Karpas-422 (cell line): ENCODE data around the gene PRR14L. TPM values are rescaled to one million over a fixed set of nuclear protein-coding genes. Genes with fewer than 3 reads are reported as not detected.
"Not testable (repeated sequence)": the region's sequence is repeated elsewhere in the genome, so short reads cannot be mapped to it uniquely, and the experiment has no call there.

Experiments used
- DNase-seq: peaks from one replicate; pipeline ENCODE4 v3.0.0-alpha.2; 2015
- H2AFZ ChIP-seq: fragments of 200-600 bp; sonication (generic); 2 replicates; pipeline ENCODE4 v1.6.1; 2014; ENCODE audit warnings: antibody characterized with exemption, low read length, mixed read lengths
- H3K27ac ChIP-seq: fragments of 200-600 bp; sonication (generic); 2 replicates; pipeline ENCODE4 v1.5.1; 2014; ENCODE audit warnings: mild to moderate bottlenecking, low read length, moderate library complexity
- H3K27me3 ChIP-seq: fragments of 200-600 bp; sonication (generic); 2 replicates; pipeline ENCODE4 v1.6.1; 2014; ENCODE audit warnings: low read length, mixed read lengths
- H3K36me3 ChIP-seq: fragments of 200-600 bp; sonication (generic); 2 replicates; pipeline ENCODE4 v1.6.1; 2014; ENCODE audit warnings: low read length, mixed read lengths; ENCODE audit not compliant: insufficient read depth
- H3K4me1 ChIP-seq: fragments of 200-600 bp; sonication (generic); 2 replicates; pipeline ENCODE4 v1.6.1; 2014; ENCODE audit warnings: mild to moderate bottlenecking, low read length, mixed read lengths
- H3K4me2 ChIP-seq: fragments of 200-600 bp; sonication (generic); 2 replicates; pipeline ENCODE4 v1.6.1; 2014; ENCODE audit warnings: low read length, low read depth, mild to moderate bottlenecking; ENCODE audit not compliant: poor library complexity, severe bottlenecking
- H3K4me3 ChIP-seq: fragments of 200-600 bp; sonication (generic); 2 replicates; pipeline ENCODE4 v1.5.1; 2014; ENCODE audit warnings: mild to moderate bottlenecking, antibody characterized with exemption, low read length, mixed read lengths
- H3K79me2 ChIP-seq: fragments of 200-600 bp; sonication (generic); 2 replicates; pipeline ENCODE4 v1.6.1; 2014; ENCODE audit warnings: mild to moderate bottlenecking, low read length, mixed read lengths
- H3K9ac ChIP-seq: fragments of 200-600 bp; sonication (generic); 2 replicates; pipeline ENCODE4 v1.6.0; 2014; ENCODE audit warnings: low read length
- H3K9me2 ChIP-seq: fragments of 200-600 bp; sonication (generic), shearing (Covaris generic); replicated peaks from 2 replicates; pipeline ENCODE4 v1.6.0; 2014; ENCODE audit warnings: mild to moderate bottlenecking, low read length, moderate library complexity; ENCODE audit not compliant: insufficient read depth
- H3K9me3 ChIP-seq: fragments of 300-700, 200-600 bp; sonication (generic); 2 replicates; pipeline ENCODE4 v1.6.1; 2014; ENCODE audit warnings: low read length, mixed read lengths
- H4K20me1 ChIP-seq: fragments of 200-600 bp; sonication (generic); 2 replicates; pipeline ENCODE4 v1.6.1; 2014; ENCODE audit warnings: mild to moderate bottlenecking, antibody characterized with exemption, low read length, low read depth; ENCODE audit not compliant: insufficient read depth
- total RNA-seq: library from RNA; depleted of rRNA; stranded (reverse); fragments of >200 nt; shearing (Covaris generic); gene quantifications from 2 replicates; pipeline ENCODE4 v1.2.3, GENCODE V29; 2014; ENCODE audit warnings: low replicate concordance

PRR14L gene
- total RNA-seq, 1 experiment from 2014 or later = 26.0 TPM

DNA sequence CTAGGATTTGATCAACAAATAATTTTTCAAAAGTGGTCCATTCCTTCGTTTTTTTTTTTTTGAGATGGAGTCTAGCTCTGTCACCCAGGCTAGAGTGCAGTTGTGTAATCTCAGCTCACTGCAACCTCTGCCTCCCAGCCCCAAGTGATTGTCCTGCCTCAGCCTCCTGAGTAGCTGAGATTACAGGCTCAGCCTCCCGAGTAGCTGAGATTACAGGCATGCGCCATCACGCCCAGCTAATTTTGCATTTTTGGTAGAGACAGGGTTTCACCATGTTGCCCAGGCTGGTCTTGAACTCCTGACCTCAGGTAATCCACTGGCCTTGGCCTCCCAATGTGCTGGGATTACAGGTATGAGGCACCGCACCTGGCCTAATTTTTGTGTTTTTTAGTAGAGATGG, 8.9 kb upstream of the PRR14L start:
- Histone ChIP-seq H3K4me1 (peaks cover 23% of the 10 kb centered on the region), H3K79me2 (peaks cover 37% of the 10 kb centered on the region), H3K36me3 (peaks cover 23% of the 10 kb centered on the region)
- not testable (repeated sequence) for H3K9ac ChIP-seq, H3K9me2 ChIP-seq, H3K9me3 ChIP-seq, H2AFZ ChIP-seq, H3K27ac ChIP-seq, H4K20me1 ChIP-seq, H3K4me2 ChIP-seq, H3K4me3 ChIP-seq, DNase-seq, H3K27me3 ChIP-seq

DNA sequence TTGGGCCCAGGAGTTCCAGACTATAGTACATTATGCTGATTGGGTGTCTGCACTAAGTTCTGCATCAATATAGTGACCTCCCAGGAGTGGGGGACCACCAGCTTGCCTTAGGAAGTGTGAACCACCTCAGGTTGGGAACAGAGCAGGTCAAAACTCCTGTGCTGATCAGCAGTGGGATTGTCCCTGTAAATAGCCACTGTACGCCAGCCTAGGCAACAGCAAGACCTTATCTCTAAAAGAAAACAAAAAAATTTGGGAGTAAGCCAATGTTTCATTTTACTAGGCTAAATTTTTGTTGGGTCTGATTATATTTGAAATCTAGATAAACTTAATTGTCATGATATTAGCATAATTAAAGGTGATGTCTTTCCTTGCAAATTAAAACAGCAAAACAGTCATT, 7.3 kb upstream of the PRR14L start:
- H3K4me1 ChIP-seq = peaks cover 31% of the 10 kb centered on the region
- no peaks in the 10 kb centered on the region for H3K27me3 ChIP-seq
- DNase-seq = no peak
- no peaks in the 10 kb centered on the region for H3K9me2 ChIP-seq
- H3K4me3 ChIP-seq = no peak overlapping the region
- no peak overlapping the region for H3K9ac ChIP-seq
- no peaks in the 10 kb centered on the region for H3K9me3 ChIP-seq
- H3K27ac ChIP-seq = no peak overlapping the region
- H3K79me2 ChIP-seq = peaks cover 37% of the 10 kb centered on the region
- peak overlapping the region; percentile 2 for H3K4me2 ChIP-seq
- H2AFZ ChIP-seq = no peak overlapping the region
- H4K20me1 ChIP-seq = no peaks in the 10 kb centered on the region
- H3K36me3 ChIP-seq = peaks cover 23% of the 10 kb centered on the region

DNA sequence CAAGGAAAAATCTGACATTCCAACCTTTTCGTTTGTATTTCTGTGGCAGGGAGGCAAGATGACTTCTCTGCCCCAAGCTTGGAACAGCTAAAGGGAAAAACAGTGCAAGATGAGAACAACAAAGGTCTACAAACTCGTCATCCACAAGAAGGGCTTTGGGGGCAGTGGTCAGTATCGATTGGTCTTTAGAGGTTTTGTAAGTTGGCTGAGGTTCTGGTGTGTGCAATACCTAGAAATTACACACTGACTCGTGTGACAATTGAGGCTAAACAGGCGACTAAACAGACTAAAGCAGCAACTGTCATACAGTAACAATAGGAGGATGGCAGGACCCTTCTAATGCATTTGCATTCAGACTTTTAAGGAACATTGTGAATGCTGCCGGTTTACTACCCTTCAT, 4.9 kb upstream of the PRR14L start:
- no peak for DNase-seq
- no peaks in the 10 kb centered on the region for H3K27me3 ChIP-seq
- H3K4me1 ChIP-seq = peaks cover 39% of the 10 kb centered on the region
- peak overlapping the region; percentile 90 for H3K9ac ChIP-seq
- peaks cover 37% of the 10 kb centered on the region for H3K79me2 ChIP-seq
- peak overlapping the region; percentile 48; the same call in 1 of the 2 replicates for H3K27ac ChIP-seq
- H4K20me1 ChIP-seq = no peaks in the 10 kb centered on the region
- no peak overlapping the region for H2AFZ ChIP-seq
- H3K4me2 ChIP-seq = peak overlapping the region; percentile 92
- H3K9me2 ChIP-seq = no peaks in the 10 kb centered on the region
- peaks cover 13% of the 10 kb centered on the region for H3K36me3 ChIP-seq
- peak overlapping the region; percentile 92 for H3K4me3 ChIP-seq
- H3K9me3 ChIP-seq = no peaks in the 10 kb centered on the region

DNA sequence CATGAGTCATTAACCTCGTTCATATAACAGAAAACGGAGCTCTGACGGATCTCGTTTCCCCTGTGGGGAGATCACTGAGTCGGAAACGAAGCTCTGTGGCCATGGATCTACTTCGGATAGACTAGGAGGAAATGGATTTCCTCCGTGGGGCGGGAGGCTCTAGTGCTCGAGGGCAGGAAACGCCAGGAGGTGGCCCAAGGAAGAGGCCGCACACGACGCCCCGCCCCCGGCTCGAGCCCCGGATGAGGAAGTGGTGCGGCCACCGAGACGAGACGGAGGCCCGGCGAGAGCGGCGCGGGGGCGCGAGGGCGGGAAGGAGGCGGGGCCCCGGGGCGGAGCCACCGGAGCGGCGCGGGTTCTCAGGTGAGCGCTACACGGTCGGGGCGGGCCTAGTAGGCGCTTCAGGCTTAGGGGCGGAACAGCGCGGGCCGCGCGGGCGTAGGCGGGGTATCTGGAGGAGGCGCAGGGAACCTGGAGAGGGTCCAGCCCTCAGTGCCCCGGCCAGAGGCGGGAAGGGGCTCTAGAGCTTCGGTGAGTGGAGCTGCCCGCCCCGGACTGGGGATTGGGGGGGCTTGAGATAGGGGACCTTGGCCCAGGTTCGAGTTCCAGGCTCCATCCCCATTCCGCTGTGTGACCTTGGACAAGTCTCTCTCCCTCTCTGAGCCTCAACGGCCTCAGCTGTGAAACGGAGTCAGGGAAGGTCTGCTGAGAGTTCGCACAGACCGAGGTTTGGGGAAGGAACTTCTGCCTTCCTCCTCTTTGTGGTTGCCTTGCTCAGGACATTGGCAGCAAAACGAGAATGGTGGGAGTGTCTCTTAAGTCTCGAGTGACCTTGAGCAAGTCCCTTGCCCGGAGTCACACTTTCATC, 3.9 kb upstream of the PRR14L start, which contains the start of gene DEPDC5:
TSS of gene DEPDC5 (plus strand) at position 386 of the 868 bp plus-strand sequence. CDS start 903 bp downstream, outside the sequence.
- Histone ChIP-seq H3K79me2 (peaks cover 45% of the 10 kb centered on the region), H2AFZ (peak within 1 kb of the TSS; percentile 65; the same call in 1 of the 2 replicates), H3K4me2 (peak within 1 kb of the TSS; percentile 92)

DNA sequence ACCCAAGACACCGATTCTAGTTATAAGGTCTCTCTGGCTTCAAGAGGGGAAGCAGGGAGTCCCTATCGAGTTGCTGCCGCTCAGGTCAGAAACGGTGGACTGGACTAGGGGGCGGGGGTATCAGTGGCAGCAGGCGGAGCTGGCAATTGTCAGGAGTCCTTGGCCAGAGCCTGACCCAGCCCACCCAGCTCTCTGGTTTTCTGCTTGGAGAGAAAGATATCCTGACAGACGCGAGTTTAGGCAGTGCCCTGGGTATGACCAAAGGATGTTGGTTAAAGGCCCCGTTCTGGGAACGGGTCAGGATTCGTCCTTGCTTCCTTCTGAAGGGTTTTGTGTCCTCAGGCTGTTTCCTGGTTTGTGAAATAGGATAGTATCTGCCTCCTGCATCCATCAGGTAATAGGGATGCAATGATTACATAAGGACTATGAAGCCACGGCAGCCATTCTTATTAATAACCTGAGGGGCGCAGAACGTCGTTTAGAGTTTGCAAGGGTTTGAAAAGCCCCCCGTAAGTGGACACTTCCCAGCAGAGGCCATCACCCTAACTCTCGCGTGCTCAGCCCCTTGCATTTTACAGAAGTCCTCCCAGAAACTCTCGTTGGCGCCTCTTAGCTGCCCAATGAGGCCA, 3.2 kb upstream of the PRR14L start:
- Histone ChIP-seq H3K9me3 (no peaks in the 10 kb centered on the region), H3K27me3 (no peaks in the 10 kb centered on the region), H3K9me2 (no peaks in the 10 kb centered on the region), H3K79me2 (peaks cover 47% of the 10 kb centered on the region), H3K36me3 (peaks cover 8% of the 10 kb centered on the region), H3K4me1 (peaks cover 46% of the 10 kb centered on the region), H3K4me3 (peak overlapping the region; percentile 92), H3K9ac (peak overlapping the region; percentile 72), H2AFZ (no peak overlapping the region), H3K27ac (peak overlapping the region; percentile 87), H4K20me1 (no peaks in the 10 kb centered on the region), H3K4me2 (peak overlapping the region; percentile 78)
- DNase-seq = no peak

More for the DNA sequence above, 3.9 kb upstream of the PRR14L start, which contains the start of gene DEPDC5:
- no peaks in the 10 kb centered on the region for H3K9me2 ChIP-seq
- no peaks in the 10 kb centered on the region for H4K20me1 ChIP-seq
- peak; percentile 98 for DNase-seq
- H3K27ac ChIP-seq = peak within 1 kb of the TSS; percentile 87
- no peaks in the 10 kb centered on the region for H3K27me3 ChIP-seq
- H3K4me1 ChIP-seq = peaks cover 39% of the 10 kb centered on the region
- peak within 1 kb of the TSS; percentile 90 for H3K9ac ChIP-seq
- H3K9me3 ChIP-seq = no peaks in the 10 kb centered on the region
- H3K4me3 ChIP-seq = peak within 1 kb of the TSS; percentile 92
- peaks cover 13% of the 10 kb centered on the region for H3K36me3 ChIP-seq

DNA sequence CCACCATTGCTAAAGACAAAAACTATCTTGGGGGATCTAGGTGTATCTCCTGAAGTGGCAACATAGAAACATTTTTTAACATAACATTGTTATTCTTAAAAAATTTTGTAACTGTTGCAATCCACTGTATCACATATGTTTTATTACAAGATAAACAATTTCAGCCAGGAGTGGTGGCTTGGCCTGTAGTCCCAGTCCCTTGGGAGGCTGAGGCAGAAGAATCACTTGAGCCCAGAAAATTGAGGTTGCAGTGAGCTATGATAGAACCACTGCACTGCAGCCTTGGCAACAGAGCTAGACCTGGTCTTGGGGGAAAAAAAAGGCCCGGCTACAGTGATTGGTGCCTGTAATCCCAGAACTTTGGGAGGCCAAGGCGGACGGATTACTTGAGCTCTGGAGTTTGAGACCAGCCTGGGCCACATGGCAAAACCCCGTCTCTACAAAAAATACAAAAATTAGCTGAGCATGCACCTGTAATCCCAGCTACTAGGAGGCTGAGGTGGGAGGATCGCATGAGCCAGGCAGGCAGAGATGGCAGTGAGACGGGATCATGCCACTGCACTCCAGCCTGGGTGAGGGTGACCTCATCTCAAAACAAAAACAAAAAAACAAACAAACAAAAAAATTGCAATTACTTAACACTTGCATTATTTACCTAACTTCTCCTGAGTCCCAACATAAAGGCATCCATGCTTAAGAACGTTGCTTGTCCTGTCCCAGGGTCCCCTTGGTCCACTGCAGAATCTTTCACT, 2.3 kb upstream of the PRR14L start:
- DNase-seq = peak; percentile 45
- Histone ChIP-seq H2AFZ (no peak overlapping the region), H3K9me3 (no peaks in the 10 kb centered on the region), H3K36me3 (peaks cover 12% of the 10 kb centered on the region; the same call in 1 of the 2 replicates), H3K79me2 (peaks cover 53% of the 10 kb centered on the region), H3K4me1 (peaks cover 53% of the 10 kb centered on the region), H3K27ac (no peak overlapping the region), H3K4me3 (no peak overlapping the region), H3K27me3 (no peaks in the 10 kb centered on the region), H3K4me2 (no peak overlapping the region), H3K9ac (no peak overlapping the region), H3K9me2 (no peaks in the 10 kb centered on the region), H4K20me1 (no peaks in the 10 kb centered on the region)

DNA sequence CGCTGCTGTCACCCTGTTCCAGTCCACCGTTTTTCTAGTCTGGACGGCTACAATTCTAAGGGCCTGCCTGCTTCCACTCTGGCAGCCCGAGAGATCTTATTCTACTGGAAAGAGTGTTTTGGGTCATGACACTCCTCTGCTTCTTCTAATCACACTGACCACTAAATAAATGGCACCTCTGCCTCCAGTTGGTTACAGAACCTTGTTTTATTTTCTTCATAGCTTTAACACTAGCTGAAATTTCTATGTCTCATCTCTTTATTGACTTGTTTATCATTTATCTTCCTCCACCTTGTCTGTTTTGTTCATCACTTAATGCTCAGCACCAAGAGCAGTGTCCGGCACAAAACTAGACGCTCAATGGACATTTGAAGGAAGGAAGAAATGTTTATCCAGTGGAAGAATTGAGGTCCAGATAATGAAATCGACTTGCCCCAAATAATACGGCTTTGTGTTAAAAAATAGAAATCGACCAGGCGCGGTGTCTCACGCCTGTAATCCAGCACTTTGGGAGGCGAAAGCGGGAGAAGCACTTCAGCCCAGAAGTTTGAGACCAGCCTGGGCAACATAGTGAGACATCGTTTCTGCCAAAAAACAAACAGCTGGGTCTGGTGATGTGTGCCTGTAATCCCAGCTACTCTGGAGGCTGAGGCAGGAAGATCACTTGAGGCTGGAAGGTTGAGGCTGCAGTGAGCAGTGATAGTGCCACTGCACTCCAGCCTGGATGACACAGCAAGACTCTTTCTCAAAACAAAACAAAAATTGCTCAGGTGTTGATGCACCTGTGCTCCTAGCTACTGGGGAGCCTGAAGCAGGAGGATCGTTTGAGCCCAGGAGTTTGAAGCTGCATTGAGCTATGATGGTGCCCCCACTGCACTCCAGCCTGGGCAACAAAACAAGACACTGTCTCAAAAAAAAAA, 693 bp upstream of the PRR14L start:
- H3K36me3 ChIP-seq = peaks cover 15% of the 10 kb centered on the region; the same call in 1 of the 2 replicates
- peak overlapping the region; percentile 86 for H3K27ac ChIP-seq
- H3K4me2 ChIP-seq = peak overlapping the region; percentile 86
- H3K9me3 ChIP-seq = no peaks in the 10 kb centered on the region
- peaks cover 52% of the 10 kb centered on the region for H3K79me2 ChIP-seq
- no peaks in the 10 kb centered on the region for H4K20me1 ChIP-seq
- H3K9ac ChIP-seq = peak overlapping the region; percentile 72
- no peak overlapping the region for H2AFZ ChIP-seq
- H3K4me3 ChIP-seq = peak overlapping the region; percentile 81
- DNase-seq = no peak
- peaks cover 42% of the 10 kb centered on the region for H3K4me1 ChIP-seq
- H3K27me3 ChIP-seq = no peaks in the 10 kb centered on the region
- no peaks in the 10 kb centered on the region for H3K9me2 ChIP-seq
